Bronchial epithelial cell (primary cell): ENCODE data around the gene MARCHF3. TPM values are rescaled to one million over a fixed set of nuclear protein-coding genes. Genes with fewer than 3 reads are reported as not detected.

Experiments used
- DNase-seq: peaks from one replicate; pipeline ENCODE4 v3.0.0-alpha.2; 2010; ENCODE audit warnings: low read depth
- FAIRE-seq: peaks from 2 replicates; lab custom pipeline; 2011; peaks lifted over from hg19 to GRCh38; lab: Jason Lieb, UNC
- H3K27me3 ChIP-seq: 2 replicates; pipeline ENCODE4 v1.5.1; 2011; ENCODE audit warnings: low read length; ENCODE audit not compliant: control insufficient read depth, insufficient read depth
- H3K36me3 ChIP-seq: 2 replicates; pipeline ENCODE4 v1.5.1; 2011; ENCODE audit warnings: low read length; ENCODE audit not compliant: control insufficient read depth, insufficient read depth
- H3K4me3 ChIP-seq: 2 replicates; pipeline ENCODE4 v1.5.1; 2011; ENCODE audit warnings: mild to moderate bottlenecking, low read depth, low read length, control low read depth
- total RNA-seq: library from RNA; depleted of rRNA; stranded (reverse); fragments of >200 nt; gene quantifications from 2 replicates; pipeline ENCODE4 v1.2.1, GENCODE V29; 2014
- TF ChIP-seq, protein P1 (sequence below): IDR thresholded peaks from 2 replicates; pipeline ENCODE4 v1.5.1; 2011; ENCODE audit warnings: mild to moderate bottlenecking, moderate library complexity, low read length, control low read depth, inconsistent platforms; ENCODE audit not compliant: insufficient read depth, severe bottlenecking

The MARCHF3 gene
- total RNA-seq, 1 donor from 2014 or later: 1.6 TPM

DNA sequence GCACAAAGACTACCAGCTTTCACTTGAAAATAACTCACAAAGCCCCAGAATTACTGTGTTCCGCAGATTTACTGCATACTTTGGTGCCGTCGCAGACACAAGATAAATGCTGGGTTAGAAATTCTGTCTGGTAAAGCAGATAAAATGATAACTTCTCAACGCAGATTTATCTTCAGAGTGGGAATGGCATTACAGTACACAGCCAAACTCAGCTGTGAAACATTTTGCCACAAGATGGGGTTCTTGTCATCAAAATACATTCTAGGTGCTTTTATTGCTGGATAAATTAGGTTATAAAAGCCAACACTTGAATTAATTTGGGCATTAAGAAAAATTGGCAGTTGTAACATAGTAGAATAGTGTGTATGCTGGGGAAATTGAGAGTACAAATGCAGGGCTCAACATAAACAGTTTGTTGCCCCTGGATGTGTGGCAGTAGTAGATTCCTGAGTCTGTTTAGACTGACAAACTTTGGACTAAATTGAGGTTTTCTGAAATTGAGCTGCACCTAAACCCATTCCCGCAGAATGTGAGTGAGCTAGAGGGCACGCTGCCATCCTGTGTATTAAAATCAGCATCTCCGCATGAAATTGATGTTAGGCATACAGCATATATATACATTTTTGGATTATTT, 192.3 kb downstream of the MARCHF3 start:
- TF ChIP-seq, protein P1, sequence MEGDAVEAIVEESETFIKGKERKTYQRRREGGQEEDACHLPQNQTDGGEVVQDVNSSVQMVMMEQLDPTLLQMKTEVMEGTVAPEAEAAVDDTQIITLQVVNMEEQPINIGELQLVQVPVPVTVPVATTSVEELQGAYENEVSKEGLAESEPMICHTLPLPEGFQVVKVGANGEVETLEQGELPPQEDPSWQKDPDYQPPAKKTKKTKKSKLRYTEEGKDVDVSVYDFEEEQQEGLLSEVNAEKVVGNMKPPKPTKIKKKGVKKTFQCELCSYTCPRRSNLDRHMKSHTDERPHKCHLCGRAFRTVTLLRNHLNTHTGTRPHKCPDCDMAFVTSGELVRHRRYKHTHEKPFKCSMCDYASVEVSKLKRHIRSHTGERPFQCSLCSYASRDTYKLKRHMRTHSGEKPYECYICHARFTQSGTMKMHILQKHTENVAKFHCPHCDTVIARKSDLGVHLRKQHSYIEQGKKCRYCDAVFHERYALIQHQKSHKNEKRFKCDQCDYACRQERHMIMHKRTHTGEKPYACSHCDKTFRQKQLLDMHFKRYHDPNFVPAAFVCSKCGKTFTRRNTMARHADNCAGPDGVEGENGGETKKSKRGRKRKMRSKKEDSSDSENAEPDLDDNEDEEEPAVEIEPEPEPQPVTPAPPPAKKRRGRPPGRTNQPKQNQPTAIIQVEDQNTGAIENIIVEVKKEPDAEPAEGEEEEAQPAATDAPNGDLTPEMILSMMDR: peak; percentile 37
- H3K27me3 ChIP-seq: no peaks in the 10 kb centered on the region
- H3K36me3 ChIP-seq: no peaks in the 10 kb centered on the region
- DNase-seq: peak; percentile 34
- FAIRE-seq: no peak
- no peak overlapping the region for H3K4me3 ChIP-seq

DNA sequence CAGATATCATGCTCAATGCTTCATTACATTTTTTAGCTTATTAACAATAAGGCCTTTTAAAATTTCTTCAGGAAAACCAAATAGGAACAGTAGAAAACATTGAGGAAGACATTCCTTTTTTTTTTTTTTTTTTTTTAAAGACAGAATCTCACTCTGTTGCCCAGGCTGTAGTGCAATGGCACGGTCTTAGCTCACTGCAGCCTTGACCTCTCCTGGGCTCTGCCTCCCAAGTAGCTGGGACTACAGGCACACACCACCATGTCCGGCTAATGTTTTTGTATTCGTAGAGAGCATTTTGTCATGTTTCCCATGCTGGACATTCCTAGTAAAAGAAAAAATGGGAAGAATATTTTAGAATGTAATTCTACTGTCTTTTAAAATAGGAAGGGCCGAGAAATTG, 193.1 kb downstream of the MARCHF3 start:
- no peak for FAIRE-seq
- TF ChIP-seq, protein P1: no peak
- H3K36me3 ChIP-seq: no peaks in the 10 kb centered on the region
- H3K27me3 ChIP-seq: no peaks in the 10 kb centered on the region
- H3K4me3 ChIP-seq: no peak overlapping the region
- no peak for DNase-seq

DNA sequence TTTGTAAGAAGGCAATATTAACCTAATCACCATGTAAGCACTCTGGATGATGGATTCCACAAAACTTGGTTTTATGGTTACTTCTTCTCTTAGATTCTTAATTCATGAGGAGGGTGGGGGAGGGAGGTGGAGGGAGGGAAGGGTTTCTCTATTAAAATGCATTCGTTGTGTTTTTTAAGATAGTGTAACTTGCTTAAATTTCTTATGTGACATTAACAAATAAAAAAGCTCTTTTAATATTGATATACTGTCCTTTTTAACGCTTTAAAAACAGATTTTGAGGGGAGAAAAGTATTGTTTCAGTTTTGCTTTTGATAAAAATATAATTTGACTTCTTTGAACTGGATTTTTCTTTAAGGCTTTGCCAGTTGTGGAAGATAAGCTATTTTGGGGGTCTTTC, 193.6 kb downstream of the MARCHF3 start:
- Histone ChIP-seq H3K27me3 (no peaks in the 10 kb centered on the region), H3K36me3 (no peaks in the 10 kb centered on the region), H3K4me3 (no peak overlapping the region)
- FAIRE-seq: no peak
- DNase-seq: no peak
- TF ChIP-seq, protein P1: no peak

DNA sequence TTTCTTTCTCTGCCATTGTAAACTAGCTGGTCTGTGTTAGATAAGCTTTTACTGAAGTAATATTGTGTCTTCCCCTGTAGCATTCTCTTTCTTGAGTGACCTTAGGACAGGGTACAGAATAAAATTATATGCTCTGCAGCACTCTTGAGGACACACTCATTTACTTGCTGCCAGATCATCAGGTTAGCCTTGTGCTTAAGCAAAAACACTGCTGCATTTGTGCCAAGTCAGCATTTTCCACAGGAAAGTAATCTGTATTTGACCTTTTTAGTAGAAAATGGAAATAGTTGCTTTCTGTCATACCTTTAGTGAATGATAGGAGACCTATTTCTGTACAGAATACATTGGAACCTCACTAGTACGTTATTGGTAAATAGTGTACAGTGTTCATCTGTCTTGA, 199.2 kb downstream of the MARCHF3 start:
- H3K27me3 ChIP-seq: no peaks in the 10 kb centered on the region
- H3K4me3 ChIP-seq: no peak overlapping the region
- TF ChIP-seq, protein P1: no peak
- FAIRE-seq (no peak), DNase-seq (no peak)
- H3K36me3 ChIP-seq: no peaks in the 10 kb centered on the region

DNA sequence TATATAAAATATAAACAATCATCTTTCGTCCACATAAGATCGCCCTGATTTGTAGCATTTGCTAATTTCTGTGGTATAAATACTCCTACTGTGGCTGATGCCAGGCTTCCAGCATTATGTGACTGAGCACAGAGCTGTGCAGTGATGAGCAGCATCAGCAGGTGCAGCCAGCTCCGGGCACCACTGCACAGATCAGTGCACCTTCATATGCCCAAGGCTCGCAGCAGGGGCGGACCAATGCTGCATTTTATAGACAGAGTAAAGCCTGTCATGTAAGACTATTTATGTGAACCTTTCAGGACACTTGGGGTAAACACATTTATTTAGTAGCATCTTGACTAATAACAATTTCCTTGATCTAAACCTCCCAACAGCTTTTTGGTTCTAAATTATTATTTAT, 200.3 kb downstream of the MARCHF3 start:
- Histone ChIP-seq H3K36me3 (no peaks in the 10 kb centered on the region), H3K27me3 (no peaks in the 10 kb centered on the region), H3K4me3 (no peak overlapping the region)
- DNase-seq (no peak), FAIRE-seq (no peak)
- TF ChIP-seq, protein P1: no peak

DNA sequence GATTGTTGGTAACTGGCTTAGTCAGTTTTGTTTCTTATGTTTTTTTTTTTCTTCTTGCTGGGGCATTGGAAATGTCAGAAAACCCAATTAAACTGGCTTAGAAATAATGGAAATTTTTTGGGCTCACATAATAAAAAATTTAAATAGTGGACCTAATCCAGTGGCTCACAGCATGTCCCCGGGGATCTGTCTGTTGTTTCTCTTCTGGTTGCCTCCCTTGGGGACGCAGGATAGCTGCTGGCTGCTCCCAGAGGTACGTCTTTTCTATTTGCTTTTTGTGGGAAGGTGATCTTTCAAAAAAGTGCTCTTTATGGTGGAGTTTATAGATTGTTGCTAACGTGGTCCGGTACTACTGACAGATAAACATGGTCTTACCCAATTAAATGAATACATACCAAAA, 201.3 kb downstream of the MARCHF3 start:
- TF ChIP-seq, protein P1: no peak
- no peak for DNase-seq
- H3K36me3 ChIP-seq: no peaks in the 10 kb centered on the region
- H3K4me3 ChIP-seq: no peak overlapping the region
- no peaks in the 10 kb centered on the region for H3K27me3 ChIP-seq
- FAIRE-seq: no peak
